Measurements from ENCODE around the gene TOPAZ1. TPM values are rescaled to one million over a fixed set of nuclear protein-coding genes. Genes with fewer than 3 reads are reported as not detected.

TOPAZ1 gene
- total and polyA plus RNA-seq, 2 experiments from 2014 or later: not detected

- Histone ChIP-seq H3K4me1 (ENCODE audit: insufficient read depth) (peaks cover 8% of the 10 kb centered on the region), H3K36me3 (replicated peaks; ENCODE audit: insufficient read depth, low read depth) (no peaks in the 10 kb centered on the region)
These were observed 92.6 kb downstream of the TOPAZ1 start for GRCh38 chr3:44334326-44334725.

GRCh38 chr3:44337248-44337785, 95.6 kb downstream of the TOPAZ1 start:
- no peaks in the 10 kb centered on the region for H3K9me2 ChIP-seq (replicated peaks; ENCODE audit: insufficient read depth)
- no peaks in the 10 kb centered on the region for H3K9me3 ChIP-seq (ENCODE audit: low read depth)
- H3K36me3 ChIP-seq (replicated peaks; ENCODE audit: insufficient read depth, low read depth): no peaks in the 10 kb centered on the region
- H3K27me3 ChIP-seq: no peaks in the 10 kb centered on the region
- peak overlapping the region; percentile 55 for H2AFZ ChIP-seq
- TF ChIP-seq CTCF (IDR thresholded peaks at IDR 0.05; ENCODE audit: poor library complexity) (peak; percentile 20), EZH2 (IDR thresholded peaks at IDR 0.05; ENCODE audit: borderline replicate concordance) (no peak), EZH2phosphoT487 (IDR thresholded peaks at IDR 0.05; ENCODE audit: low read depth, severe bottlenecking, unreplicated experiment) (no peak)
- DNase-seq (ENCODE audit: low spot score): peak; percentile 26
- H3K4me3 ChIP-seq: peak overlapping the region; percentile 81
- peaks cover 30% of the 10 kb centered on the region for H3K79me2 ChIP-seq
- peak overlapping the region; percentile 77 for H3K4me2 ChIP-seq
- no peaks in the 10 kb centered on the region for H4K20me1 ChIP-seq (ENCODE audit: insufficient read depth, poor library complexity, severe bottlenecking)
- peak overlapping the region; percentile 97 for H3K27ac ChIP-seq
- peaks cover 14% of the 10 kb centered on the region for H3K4me1 ChIP-seq (ENCODE audit: insufficient read depth)
- 36% methylated on average over 5 of the region's 5 CpGs for WGBS (ENCODE audit: low lambda C conversion rate, missing lambda C conversion rate)

More at GRCh38 chr3:44334326-44334725, 92.6 kb downstream of the TOPAZ1 start:
- Histone ChIP-seq H3K27ac (no peak overlapping the region), H3K9me2 (replicated peaks; ENCODE audit: insufficient read depth) (no peaks in the 10 kb centered on the region), H4K20me1 (ENCODE audit: insufficient read depth, poor library complexity, severe bottlenecking) (no peaks in the 10 kb centered on the region), H2AFZ (no peak overlapping the region), H3K4me3 (no peak overlapping the region), H3K9me3 (ENCODE audit: low read depth) (no peaks in the 10 kb centered on the region), H3K4me2 (no peak overlapping the region), H3K79me2 (peaks cover 3% of the 10 kb centered on the region), H3K27me3 (no peaks in the 10 kb centered on the region)
- no peak for DNase-seq (ENCODE audit: low spot score)
- 76% methylated on average over 2 of the region's 2 CpGs for WGBS (ENCODE audit: low lambda C conversion rate, missing lambda C conversion rate)
- no peak for TF ChIP-seq EZH2 (IDR thresholded peaks at IDR 0.05; ENCODE audit: borderline replicate concordance)
- TF ChIP-seq EZH2phosphoT487 (IDR thresholded peaks at IDR 0.05; ENCODE audit: low read depth, severe bottlenecking, unreplicated experiment): no peak
- TF ChIP-seq CTCF (IDR thresholded peaks at IDR 0.05; ENCODE audit: poor library complexity): no peak

- H3K4me2 ChIP-seq: peak within 1 kb of the TSS; percentile 77
- H3K9me2 ChIP-seq (replicated peaks; ENCODE audit: insufficient read depth): no peaks in the 10 kb centered on the region
- peak within 1 kb of the TSS; percentile 81 for H3K4me3 ChIP-seq
- H3K27me3 ChIP-seq: no peaks in the 10 kb centered on the region
- TF ChIP-seq EZH2phosphoT487 (IDR thresholded peaks at IDR 0.05; ENCODE audit: low read depth, severe bottlenecking, unreplicated experiment) (no peak), CTCF (IDR thresholded peaks at IDR 0.05; ENCODE audit: poor library complexity) (no peak), EZH2 (IDR thresholded peaks at IDR 0.05; ENCODE audit: borderline replicate concordance) (no peak)
- DNase-seq (ENCODE audit: low spot score): peak; percentile 99
- WGBS (ENCODE audit: low lambda C conversion rate, missing lambda C conversion rate): 1% methylated on average over 65 of the region's 77 CpGs
- H3K36me3 ChIP-seq (replicated peaks; ENCODE audit: insufficient read depth, low read depth): no peaks in the 10 kb centered on the region
- H3K4me1 ChIP-seq (ENCODE audit: insufficient read depth): peaks cover 14% of the 10 kb centered on the region
- peak within 1 kb of the TSS; percentile 55 for H2AFZ ChIP-seq
- no peaks in the 10 kb centered on the region for H4K20me1 ChIP-seq (ENCODE audit: insufficient read depth, poor library complexity, severe bottlenecking)
- no peaks in the 10 kb centered on the region for H3K9me3 ChIP-seq (ENCODE audit: low read depth)
- H3K27ac ChIP-seq: peak within 1 kb of the TSS; percentile 97
- peaks cover 38% of the 10 kb centered on the region for H3K79me2 ChIP-seq
These were observed 96.5 kb downstream of the TOPAZ1 start, which contains the start of gene TCAIM for GRCh38 chr3:44338010-44338827. Gene TCAIM, plus strand, starts transcription at chr3:44338766. Its CDS starts 16,017 bp downstream, at chr3:44354783.

Measured in hepatocyte (in vitro differentiated cells).